ENCODE data around the gene MTG2. TPM values are rescaled to one million over a fixed set of nuclear protein-coding genes. Genes with fewer than 3 reads are reported as not detected.

The MTG2 gene
- total and polyA plus RNA-seq, 2 of the 13 experiments (the other 11 are each of a cell fraction or from before 2014, with no cell fraction given): 20.4 to 37.8 TPM

- TF ChIP-seq ZNF761 (CRISPR knock-in tag; conservative IDR thresholded peaks at IDR 0.05) (no peak; the same call in 1 of the 2 replicates), SRY (CRISPR knock-in tag; IDR thresholded peaks at IDR 0.05) (no peak), ZNF292 (CRISPR knock-in tag; IDR thresholded peaks at IDR 0.05; ENCODE audit: borderline replicate concordance, low read depth) (no peak), ERF (CRISPR knock-in tag; IDR thresholded peaks at IDR 0.05) (peak; percentile 61; the same call in 1 of the 2 replicates), ZNF724P (CRISPR knock-in tag; IDR thresholded peaks at IDR 0.05; ENCODE audit: borderline replicate concordance) (no peak), CCDC6 (CRISPR knock-in tag; IDR thresholded peaks at IDR 0.05) (no peak), ZNF891 (CRISPR knock-in tag; IDR thresholded peaks at IDR 0.05) (no peak; the same call in none of the 2 replicates), ZIK1 (CRISPR knock-in tag; IDR thresholded peaks at IDR 0.05; ENCODE audit: borderline replicate concordance, low read depth) (0 out of 2 replicates have a peak, but pooled peaks have one; percentile 76), DMAP1 (CRISPR knock-in tag; IDR thresholded peaks at IDR 0.05) (peak; percentile 48; the same call in 1 of the 2 replicates), FOSL2 (CRISPR knock-in tag; IDR thresholded peaks at IDR 0.05) (peak; percentile 90), DR1 (CRISPR knock-in tag; IDR thresholded peaks at IDR 0.05) (0 out of 2 replicates have a peak, but pooled peaks have one; percentile 62), MXD4 (CRISPR knock-in tag; IDR thresholded peaks at IDR 0.05) (peak; percentile 90), IRF2 (CRISPR knock-in tag; IDR thresholded peaks at IDR 0.05) (peak; percentile 66; the same call in 1 of the 2 replicates), KAT2B (IDR thresholded peaks at IDR 0.05; ENCODE audit: borderline replicate concordance, low read depth, low read length) (no peak), XRCC5 (optimal IDR thresholded peaks at IDR 0.05; ENCODE audit: low read length) (peak; percentile 91), PCBP2 (optimal IDR thresholded peaks at IDR 0.05; ENCODE audit: low read depth, low read length, poor library complexity, severe bottlenecking) (no peak), PAF1 (CRISPR knock-in tag; IDR thresholded peaks at IDR 0.05) (no peak), ATF2 (CRISPR knock-in tag; IDR thresholded peaks at IDR 0.05) (peak; percentile 36; the same call in 1 of the 2 replicates), ETV5 (CRISPR knock-in tag; IDR thresholded peaks at IDR 0.05; ENCODE audit: borderline replicate concordance) (no peak; the same call in 1 of the 2 replicates), USF2 (IDR thresholded peaks at IDR 0.05; ENCODE audit: low read depth, low read length) (peak; percentile 89), USF2 (CRISPR knock-in tag; IDR thresholded peaks at IDR 0.05; ENCODE audit: borderline replicate concordance) (peak; percentile 84), ZBTB46 (CRISPR knock-in tag; IDR thresholded peaks at IDR 0.05; ENCODE audit: borderline replicate concordance) (no peak), ZNF768 (CRISPR knock-in tag; IDR thresholded peaks at IDR 0.05) (peak; percentile 69), GATAD2A (CRISPR knock-in tag; IDR thresholded peaks at IDR 0.05) (peak; percentile 20; the same call in 1 of the 2 replicates), DDIT3 (CRISPR knock-in tag; IDR thresholded peaks at IDR 0.05) (no peak; the same call in 1 of the 2 replicates)
These were observed 55.2 kb downstream of the MTG2 start, which contains the start of gene OSBPL2 (continued) for GRCh38 chr20:62237801-62238568.

All from HepG2 (cell line).